Activated T-helper 1 cell treated with anti-CD3 and anti-CD28 coated beads, Interleukin-2, amount 50 U/mL, for 16 hours (primary cell): ENCODE data around the gene MIB2.
"Not testable (repeated sequence)": the region's sequence is repeated elsewhere in the genome, so short reads cannot be mapped to it uniquely, and the experiment has no call there.

ENCODE experiments used
- DNase-seq, 2 donors: peaks; one replicate each; pipeline ENCODE4 v3.0.0-alpha.2; 2020; ENCODE audit warnings: low read depth in 1 of 2, low spot score in 1 of 2

Gene MIB2

GRCh38 chr1:1646326-1646725 is 31.0 kb downstream of the MIB2 start:
- DNase-seq = not testable (repeated sequence)

- DNase-seq = not testable (repeated sequence)
Observed at GRCh38 chr1:1647567-1648241, 32.4 kb downstream of the MIB2 start.

GRCh38 chr1:1648265-1648664 is 33.0 kb downstream of the MIB2 start:
- not testable (repeated sequence) for DNase-seq

DNA sequence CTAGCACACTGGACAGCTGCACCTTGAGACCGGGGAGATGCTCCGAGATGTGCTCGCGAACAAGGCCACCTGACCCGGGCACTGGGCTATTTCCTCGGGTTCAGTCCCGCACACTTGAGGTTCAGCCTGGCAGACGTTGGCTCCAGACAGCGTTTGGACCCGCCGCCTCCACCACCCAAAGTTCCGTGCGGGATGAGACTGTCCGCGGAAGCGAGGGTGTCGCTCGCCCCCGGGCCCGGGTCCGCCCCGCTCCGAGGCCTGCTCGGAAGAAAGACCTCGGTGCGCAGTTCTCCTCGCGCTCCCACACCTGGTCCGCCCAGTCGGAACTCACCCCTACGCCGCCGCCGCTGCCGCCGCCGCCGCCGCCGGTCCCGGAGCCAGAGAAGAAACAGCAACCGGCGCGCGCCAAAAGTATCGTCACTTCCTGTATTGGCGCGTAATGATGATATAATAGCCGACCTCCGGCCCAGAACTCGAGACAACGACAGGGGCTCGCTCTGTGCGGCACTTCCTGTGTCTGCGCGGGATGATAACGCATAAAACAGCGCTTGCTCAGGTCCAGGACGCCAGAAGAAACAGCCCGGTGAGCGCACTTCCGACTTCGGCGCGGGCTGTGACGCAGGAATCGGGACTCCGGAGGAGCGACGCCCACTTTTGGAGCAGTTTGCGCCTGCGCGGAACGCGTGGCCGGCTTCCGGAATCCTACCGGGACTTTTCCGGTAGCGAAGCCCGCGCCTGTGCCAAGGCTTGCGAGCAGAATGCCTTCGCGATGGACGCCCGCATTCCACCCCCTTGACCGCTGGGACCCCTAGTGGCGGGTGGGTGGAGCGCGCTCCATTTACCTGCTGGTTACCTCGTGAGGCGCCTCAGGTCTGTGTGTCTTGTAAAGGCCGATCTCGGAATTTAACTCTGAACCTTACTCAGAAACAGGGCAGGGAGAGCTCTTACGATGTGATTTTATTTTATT is 43.6 kb downstream of the MIB2 start, which contains the start of gene CDK11B:
CDK11B (minus strand) TSS at position 422 of the 967 bp plus-strand sequence. CDS start 1,519 bp downstream, outside the sequence.
- peak; percentile 92 to 98 for DNase-seq

DNA sequence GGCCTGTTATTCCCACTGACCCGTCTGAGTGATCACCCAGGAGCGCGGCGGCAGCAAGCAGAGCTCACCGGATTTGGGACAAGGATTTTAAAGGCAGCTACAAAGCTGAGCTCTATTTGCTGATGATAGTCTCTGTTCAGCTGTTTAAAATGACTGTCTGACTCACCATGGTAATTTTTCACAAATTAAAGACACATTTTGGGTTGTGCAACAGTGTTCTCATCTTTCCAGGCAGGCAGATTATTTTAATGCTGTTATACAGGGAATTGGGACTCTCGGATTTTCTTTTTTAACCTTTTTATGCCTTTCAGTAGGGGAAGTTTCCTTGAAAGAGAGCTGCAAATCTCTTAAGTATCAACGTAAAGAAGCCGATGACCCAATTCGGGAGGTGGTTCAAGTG is 47.1 kb downstream of the MIB2 start:
- not testable (repeated sequence) for DNase-seq

DNA sequence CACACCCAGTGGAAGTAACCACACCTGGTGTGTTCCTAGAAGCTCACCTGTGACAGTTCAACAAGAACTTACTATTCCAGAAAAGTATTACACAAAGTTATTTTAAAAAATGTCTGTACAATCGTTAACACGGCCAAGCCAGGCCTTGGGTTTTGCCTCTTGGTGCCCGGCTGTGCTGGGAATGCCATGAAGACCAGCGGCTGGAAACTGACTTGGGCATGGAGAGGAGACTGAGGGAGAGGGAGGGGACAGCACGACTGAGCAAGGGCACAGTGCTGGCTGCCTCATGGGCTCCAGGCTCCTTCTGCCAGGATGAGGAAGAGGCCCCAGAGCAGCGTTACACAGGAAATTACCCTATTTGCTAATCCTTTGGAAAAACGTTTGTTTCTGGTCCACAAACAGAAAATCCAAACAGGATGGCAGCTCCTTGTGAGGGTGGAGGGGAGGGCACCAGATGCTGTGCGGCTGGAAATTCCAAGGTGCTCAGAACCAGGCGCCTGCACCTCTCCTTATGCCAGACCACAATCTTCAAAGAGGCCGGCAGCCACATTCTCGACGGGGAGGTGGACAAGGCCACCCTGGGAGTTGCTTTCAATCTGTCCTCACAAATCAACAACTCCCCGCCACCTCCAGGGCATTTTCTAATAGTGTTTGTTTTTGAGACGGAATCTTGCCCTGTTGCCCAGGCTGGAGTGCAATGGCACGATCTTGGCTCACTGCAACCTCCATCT is 47.7 kb downstream of the MIB2 start:
- DNase-seq = not testable (repeated sequence)

DNA sequence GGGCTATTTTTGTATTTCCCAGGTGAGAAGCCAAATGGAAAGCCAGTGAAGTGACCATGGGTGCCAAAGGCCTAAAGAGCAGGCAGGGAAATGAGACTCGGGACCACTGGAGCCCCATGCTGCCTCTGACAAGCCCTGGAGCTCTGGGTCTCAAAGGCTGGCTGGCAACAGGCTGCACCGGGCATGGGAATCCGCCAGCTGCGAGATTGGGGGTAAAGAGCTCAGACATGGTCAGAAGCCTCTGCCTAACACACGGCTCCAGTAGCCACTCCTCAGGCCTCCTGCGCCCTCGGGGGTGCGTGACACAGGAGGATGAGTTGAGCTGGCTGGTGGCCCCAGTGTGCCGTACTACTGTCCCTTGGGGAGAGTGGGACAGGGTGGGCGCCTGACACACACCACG is 49.0 kb downstream of the MIB2 start:
- DNase-seq = not testable (repeated sequence)

DNA sequence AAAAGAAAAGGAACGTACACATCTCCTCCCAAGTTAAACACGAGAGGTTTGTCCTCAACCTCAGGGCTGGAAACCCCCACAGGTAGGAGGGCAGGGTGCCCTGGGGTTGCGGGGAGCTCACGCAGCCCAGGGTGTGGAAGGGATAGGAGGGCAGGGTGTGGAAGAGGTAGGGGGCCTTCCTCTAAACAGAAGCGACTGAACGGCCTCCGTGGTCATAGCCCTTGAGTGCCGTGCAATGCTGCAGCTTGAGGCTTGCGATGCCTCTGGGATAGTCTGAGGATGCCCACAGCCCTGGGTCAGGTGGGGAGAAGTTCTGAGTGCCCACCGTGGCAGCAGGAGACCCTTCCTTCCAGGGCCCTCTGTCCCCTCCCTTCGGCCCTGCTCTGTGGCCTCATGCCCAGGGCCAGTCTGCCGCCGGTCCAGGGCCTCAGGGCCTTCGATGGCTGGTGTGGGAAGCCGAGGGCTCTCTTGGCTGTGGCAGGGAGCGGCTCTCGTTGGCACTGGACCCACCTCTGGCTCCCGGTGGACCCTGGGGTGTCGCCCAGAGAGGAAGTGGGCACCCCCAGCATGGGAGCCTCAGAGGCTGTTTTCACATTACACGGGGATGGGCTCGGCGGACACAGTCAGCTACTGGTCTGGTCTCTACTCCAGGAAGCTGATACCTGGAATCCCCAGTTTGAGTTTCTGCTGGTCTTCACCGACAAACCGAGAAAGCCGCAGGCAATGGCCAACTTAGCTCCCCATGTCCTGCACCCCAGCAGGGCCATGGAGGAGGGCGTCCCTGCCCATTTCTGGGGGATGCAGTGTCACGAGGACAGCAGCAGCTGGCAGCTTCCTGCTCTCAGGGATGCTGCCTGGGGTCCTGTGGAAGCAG is 49.9 kb downstream of the MIB2 start:
- no peak for DNase-seq

DNA sequence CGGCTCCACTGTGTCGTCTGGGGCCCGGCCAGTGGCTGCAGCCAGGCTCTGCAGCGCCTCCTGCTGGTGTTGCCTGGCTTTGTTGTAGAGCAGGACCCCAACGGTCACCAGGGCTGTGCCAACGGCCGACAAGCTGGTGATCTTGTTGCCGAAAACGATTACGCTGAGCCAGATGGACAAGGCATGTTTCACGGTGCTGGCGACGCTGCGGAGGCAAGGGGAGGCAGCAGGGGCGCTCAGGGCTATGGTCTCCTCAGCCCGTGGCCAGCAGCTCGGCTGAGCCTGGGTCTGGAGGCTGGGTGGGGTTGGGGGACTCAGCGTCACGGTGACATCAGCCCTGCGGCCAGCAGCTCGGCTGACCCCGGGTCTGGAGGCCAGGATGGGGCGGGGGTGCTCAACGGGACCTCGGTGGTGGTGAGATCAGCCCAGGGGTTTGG is 50.5 kb downstream of the MIB2 start:
- peak in 1 of 2 donors; percentile 5 for DNase-seq

GRCh38 chr1:1666526-1666925 is 51.2 kb downstream of the MIB2 start:
- no peak for DNase-seq

DNA sequence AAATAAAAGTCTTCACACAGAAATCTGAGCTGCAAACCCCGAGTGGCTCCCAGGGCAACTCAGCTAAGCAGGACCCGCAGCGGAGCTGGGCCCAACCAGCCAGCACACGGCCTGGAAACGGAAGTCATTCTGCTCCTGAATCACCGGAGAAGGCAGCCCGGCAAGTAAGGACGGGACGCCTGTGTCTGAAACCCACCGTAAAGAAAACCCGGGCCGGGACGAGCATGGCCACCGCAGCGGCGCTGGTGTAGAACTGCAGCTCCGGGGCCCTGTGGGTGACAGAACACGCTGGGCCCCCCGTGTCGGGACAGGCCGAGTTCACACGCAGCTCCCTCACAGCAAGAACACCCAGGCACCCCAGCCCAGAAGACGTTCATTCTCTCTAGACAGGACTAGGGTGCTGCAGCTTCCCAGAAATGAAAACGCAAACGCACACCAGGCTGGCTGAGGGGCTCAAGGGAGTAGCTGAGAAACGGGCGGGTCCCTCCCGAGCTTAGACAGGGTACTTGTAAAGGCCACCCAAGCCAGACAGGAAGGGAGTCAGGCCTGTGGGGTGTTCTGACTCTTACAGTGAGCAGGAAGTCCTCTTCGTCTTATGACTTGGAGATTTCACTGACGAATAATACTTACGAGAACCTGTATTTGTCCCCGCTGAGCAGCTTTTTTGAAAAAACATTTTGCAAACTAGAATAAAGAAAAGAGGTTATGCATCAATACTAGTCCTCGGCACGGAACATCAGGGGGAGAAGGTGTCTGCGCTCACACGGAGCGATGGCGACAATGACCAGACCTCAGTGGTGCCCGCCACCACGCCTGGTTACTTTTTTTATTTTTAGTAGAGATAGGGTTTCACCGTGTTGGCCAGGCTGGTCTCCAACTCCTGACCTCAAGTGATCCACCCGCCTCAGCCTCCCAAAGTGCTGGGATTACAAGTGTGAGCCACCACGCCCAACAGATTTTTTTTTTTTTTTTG is 54.5 kb downstream of the MIB2 start:
- DNase-seq = no peak

GRCh38 chr1:1670866-1671265 is 55.6 kb downstream of the MIB2 start:
- no peak for DNase-seq

DNA sequence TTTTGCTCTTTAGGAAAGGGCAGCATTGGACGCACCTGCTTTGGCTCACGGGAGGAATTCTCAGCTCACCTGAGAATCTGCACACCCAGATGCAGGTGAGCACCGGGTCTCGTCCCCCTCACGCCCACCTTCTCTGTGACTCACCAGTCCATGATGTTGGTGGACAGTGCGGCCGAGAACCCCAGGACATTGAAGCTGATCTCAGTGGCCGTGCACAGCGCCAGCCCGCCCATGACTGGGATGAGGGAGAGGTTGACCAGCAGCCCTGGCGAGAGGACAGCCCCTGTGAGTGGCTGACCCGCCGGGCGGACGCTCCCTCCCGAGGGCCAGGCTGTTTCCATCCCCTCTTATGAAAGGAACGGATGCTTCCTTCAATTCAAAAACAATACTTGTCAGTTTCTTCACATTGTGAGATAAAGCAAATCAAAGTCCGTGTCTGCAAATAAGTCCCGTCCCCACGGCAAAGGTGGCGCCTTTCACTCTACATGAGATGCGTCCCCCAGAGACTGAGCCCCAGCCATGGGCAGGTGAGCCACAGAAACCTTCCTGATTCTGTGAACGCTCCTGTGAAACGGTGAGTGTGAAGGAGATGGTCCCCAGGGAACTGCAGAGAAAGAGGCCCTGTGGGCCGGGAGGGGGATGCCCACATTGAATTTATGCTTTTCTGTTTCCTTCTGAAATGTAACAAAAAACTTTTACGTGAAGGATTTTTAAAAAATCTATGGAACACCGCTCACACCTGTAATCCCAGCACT is 56.2 kb downstream of the MIB2 start:
- no peak for DNase-seq

DNA sequence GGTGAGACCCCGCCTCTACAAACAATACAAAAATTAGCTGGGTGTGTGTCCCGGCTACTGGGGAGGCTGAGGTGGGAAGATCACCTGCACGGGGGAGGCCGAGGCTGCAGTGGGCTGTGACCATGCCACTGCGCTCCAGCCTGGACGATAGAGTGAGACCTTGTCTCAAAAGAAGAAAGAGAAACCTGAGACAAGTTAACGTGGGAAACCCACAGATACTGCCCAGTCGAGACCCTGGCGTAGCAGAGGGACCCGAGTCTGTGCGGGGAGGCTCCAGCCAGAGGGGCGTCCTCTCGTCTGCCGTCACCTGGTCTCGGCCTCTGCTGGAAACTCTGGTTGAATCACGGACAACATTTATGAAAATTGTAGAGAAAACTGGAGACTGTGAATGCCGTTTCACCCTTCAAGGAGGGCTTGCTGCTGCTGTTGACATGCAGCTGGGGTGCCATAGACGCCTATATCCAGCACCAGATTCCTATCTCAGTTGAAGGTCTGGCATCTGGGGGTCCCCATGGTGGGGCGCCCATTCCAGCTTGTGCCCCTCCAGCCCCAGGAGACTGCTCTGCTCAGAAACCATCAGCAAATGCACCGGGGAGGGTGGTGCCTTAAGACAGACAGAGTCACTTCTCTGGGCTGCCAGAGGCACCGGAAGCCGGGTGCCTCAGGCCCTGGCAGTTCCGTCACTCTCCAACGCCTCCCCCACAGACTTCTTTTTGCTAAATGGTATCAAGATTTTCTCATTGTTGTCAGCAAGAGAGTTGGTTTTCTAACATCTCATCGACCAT is 57.1 kb downstream of the MIB2 start:
- no peak for DNase-seq

DNA sequence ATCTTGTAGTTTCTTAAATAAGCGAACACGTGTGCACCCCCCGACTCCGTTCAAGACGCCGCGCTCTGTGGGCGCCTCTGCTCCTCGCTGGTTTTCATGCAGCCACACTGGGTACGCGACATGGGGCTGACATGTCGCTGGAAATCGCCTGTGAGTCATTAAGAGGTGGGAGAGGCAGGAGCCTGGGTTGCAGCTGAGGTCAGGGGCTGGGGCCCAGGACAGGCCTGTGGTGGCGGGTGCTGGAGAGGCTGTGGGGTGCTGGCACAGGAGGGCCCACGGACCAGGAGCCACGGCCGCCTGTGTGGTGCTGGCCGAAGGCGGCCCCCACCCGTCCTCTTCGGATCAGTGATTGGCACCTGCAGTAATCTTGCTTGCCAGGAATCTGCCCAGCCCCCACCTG is 59.5 kb downstream of the MIB2 start:
- DNase-seq = not testable (repeated sequence)

- not testable (repeated sequence) for DNase-seq
Observed at GRCh38 chr1:1675218-1675617, 59.9 kb downstream of the MIB2 start.

GRCh38 chr1:1676087-1676486 is 60.8 kb downstream of the MIB2 start:
- DNase-seq = not testable (repeated sequence)
